Adipose tissue (tissue), 3 donors: Measurements from ENCODE around the gene UPK3BL2. TPM values are rescaled to one million over a fixed set of nuclear protein-coding genes. Genes with fewer than 3 reads are reported as not detected.
"Not testable (repeated sequence)": the region's sequence is repeated elsewhere in the genome, so short reads cannot be mapped to it uniquely, and the experiment has no call there.

Source experiments
- H3K27ac ChIP-seq: one replicate; pipeline ENCODE4 v1.5.1; 2013; ENCODE audit warnings: low read depth, low read length
- WGBS, 3 donors: extraction: QIAGEN DNeasy Blood & Tissue Kit; methylation state at CpG; one replicate each; pipeline ENCODE4 v1.1.7; 2013; 5-methylcytosine and 5-hydroxymethylcytosine counted together
- polyA plus RNA-seq, 3 donors: library from polyadenylated mRNA; stranded (reverse); fragments of 200-250 nt; gene quantifications; one replicate each; pipeline ENCODE4 v1.2.3, GENCODE V29; 2013
- donor health status: healthy with polysubstance abuse.
- donor health status: Bipolar disorder and iron deficiency.
- donor health status: healthy.

Gene UPK3BL2
- polyA plus RNA-seq = 1 to 10 TPM; 3.6 to 9.8 (median 6.8) TPM

DNA sequence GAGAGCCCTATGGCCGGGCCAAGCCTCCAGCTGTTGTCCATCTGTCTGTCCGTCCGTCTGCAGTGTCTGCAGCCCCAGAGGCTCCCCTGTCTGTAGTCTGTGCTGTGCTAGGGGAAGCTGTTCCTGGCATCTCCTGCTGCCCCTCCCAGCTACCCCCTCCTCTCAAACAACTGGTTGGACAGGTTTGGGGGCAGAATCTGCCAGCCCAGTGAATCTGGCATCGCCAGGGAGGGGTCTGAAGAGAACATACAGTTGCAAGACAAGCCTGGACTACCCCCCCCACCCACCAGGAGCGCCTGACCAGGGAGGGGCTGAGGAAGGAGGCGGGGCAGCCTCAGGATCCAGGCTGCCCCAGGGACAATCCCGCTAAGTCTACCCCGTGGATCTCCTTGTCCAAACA, at the start of gene UPK3BL2:
TSS of gene UPK3BL2 (minus strand) at position 101 of the 400 bp plus-strand sequence. CDS start at position 41, 60 bp downstream.
- no CpG with 5 or more reads among the region's 8 CpGs for WGBS, 3 donors
- H3K27ac ChIP-seq = not testable (repeated sequence)

DNA sequence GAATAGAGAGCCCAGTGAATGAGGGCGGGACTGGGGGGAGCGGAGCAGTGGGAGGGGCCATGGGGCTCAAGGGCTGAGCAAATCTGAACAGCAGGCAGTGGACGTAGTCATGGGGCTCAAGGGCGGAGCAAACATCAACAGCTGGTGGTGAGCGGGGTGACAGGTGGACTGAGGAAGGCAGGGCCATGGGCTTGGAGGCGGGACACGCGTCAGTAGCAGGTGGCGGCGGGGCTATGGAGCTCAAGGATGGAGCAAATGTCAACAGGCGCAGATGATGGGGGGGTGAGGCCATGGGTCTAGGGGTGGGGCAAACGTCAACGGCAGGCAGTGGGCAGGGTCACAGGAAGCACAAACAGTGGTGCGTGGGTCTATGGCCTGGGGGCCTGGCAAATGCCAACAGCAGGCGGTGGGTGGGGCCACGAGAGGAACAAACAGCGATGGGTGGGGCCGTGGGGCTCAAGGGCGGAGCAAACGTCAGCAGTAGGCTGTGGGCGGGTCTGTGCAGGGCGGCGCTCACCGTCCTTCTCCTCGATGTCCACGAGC, 49.1 kb upstream of the UPK3BL2 start:
- H3K27ac ChIP-seq = not testable (repeated sequence)
- WGBS, 3 donors = 3 to 34% (median 28%) methylated on average over 6 of the region's 26 CpGs

- H3K27ac ChIP-seq = not testable (repeated sequence)
- no CpG with 5 or more reads among the region's 9 CpGs for WGBS, 3 donors
Observed at GRCh38 chr7:102589857-102590256, 46.4 kb upstream of the UPK3BL2 start.

- no CpG with 5 or more reads among the region's 5 CpGs for WGBS, 3 donors
Observed at GRCh38 chr7:102583495-102583894, 40.0 kb upstream of the UPK3BL2 start.

GRCh38 chr7:102581722-102582121, 38.2 kb upstream of the UPK3BL2 start:
- no CpG with 5 or more reads among the region's 5 CpGs for WGBS, 3 donors
- H3K27ac ChIP-seq = not testable (repeated sequence)

More at GRCh38 chr7:102583495-102583894, 40.0 kb upstream of the UPK3BL2 start:
- H3K27ac ChIP-seq = not testable (repeated sequence)

- not testable (repeated sequence) for H3K27ac ChIP-seq
- WGBS, 3 donors = 82 to 89% (median 88%) methylated on average over 5 of the region's 5 CpGs
Observed at GRCh38 chr7:102578486-102578885, 35.0 kb upstream of the UPK3BL2 start.

- 75 to 89% (median 85%) methylated on average over 6 of the region's 7 CpGs for WGBS, 3 donors
- H3K27ac ChIP-seq = not testable (repeated sequence)
Observed at GRCh38 chr7:102577315-102578240, 34.1 kb upstream of the UPK3BL2 start.

DNA sequence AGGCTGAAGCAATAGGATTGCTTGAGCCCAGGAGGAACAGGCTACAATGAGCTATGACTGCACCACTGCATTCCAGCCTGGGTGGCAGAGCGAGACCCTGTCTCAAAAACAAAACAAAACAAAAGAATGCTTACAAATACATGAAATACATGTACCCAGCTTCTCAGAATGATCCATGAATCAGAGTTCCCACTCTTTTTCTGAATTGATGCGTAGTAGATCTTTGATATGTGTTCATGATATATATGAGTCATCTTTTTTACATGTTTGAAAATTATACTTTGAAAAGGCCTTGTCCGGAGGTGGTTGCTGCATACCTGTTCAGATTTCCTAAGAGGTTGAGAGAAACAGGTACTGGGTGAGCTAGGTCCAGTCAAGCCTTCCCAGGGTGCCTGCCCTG, 32.9 kb upstream of the UPK3BL2 start:
- no CpG with 5 or more reads among the region's 3 CpGs for WGBS, 3 donors

DNA sequence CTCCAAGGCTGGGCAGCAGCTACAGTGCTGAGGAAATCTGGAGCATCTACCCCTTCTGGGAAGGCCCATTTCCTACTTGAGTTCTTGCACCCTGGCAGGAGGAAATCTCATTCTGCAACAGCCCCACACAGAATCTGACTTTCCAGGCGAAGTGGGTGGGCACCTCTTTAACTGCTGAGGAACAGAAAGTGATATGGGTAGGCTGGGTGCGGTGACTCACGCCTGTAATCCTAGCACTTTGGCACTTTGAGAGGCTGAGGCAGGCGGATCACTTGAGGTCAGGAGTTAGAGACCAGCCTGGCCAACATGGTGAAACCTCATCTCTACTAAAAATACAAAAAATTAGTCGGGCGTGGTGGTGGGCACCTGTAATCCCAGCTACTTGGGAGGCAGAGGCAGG, 31.1 kb upstream of the UPK3BL2 start:
- no CpG with 5 or more reads among the region's 6 CpGs for WGBS, 3 donors
- H3K27ac ChIP-seq = not testable (repeated sequence)

More for the DNA sequence above, 32.9 kb upstream of the UPK3BL2 start:
- H3K27ac ChIP-seq = not testable (repeated sequence)

GRCh38 chr7:102572261-102573239, 29.1 kb upstream of the UPK3BL2 start, which contains the start of gene POLR2J3:
TSS of gene POLR2J3 (minus strand) at chr7:102572583. CDS start at chr7:102572521, 62 bp downstream.
- H3K27ac ChIP-seq = not testable (repeated sequence)
- WGBS, 3 donors = 0% methylated on average over 48 to 54 of the region's 64 CpGs

DNA sequence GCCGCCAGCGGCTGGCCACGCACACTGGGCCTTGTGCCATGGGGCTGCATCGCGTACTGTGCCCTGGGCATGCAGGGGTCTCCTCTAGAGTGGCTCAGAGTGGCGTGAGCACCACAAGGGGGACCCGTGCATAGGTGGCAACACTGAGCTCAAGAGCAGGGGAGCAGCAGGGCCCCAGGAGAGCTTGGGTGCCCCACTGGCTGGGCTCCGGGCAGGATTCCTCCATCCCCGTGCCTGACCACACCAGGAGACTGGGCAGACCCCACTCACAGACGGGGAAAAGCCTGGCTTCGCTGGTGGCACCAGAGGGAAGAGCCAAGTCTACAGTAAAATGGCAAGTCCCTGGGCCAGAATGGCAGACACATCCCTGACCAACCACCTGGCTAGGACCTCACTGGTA, 25.1 kb upstream of the UPK3BL2 start:
- H3K27ac ChIP-seq = not testable (repeated sequence)
- WGBS, 3 donors = 89 to 97% (median 94%) methylated on average over 3 to 4 of the region's 11 CpGs

GRCh38 chr7:102550808-102551422, 7.4 kb upstream of the UPK3BL2 start, which contains the start of gene SPDYE2:
TSS of gene SPDYE2 (plus strand) at chr7:102551226. CDS start at chr7:102553256, 2,030 bp downstream.
- no CpG with 5 or more reads among the region's 6 CpGs for WGBS, 3 donors
- H3K27ac ChIP-seq = not testable (repeated sequence)

DNA sequence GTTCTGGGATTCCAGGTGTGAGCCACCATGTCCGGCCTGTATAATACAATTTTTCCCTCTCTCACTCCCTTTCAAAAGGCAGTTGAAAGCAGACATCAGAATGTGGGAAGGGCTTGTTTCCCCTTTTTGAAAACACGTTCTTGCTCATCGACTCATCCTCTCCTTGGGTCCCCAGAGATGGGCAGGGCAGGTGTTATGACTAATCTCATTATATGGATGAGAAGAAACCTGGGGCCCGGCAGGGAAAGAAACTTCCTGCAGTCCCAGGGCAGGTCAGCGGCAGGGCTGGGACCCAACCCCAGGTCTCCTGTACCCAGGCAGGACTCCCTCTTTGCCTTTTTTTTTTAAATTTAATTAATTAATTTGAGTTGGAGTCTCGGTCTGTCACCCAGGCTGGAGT, 2.9 kb upstream of the UPK3BL2 start:
- not testable (repeated sequence) for H3K27ac ChIP-seq
- 73 to 100% (median 86%) methylated on average over 1 to 2 of the region's 6 CpGs for WGBS, 3 donors

DNA sequence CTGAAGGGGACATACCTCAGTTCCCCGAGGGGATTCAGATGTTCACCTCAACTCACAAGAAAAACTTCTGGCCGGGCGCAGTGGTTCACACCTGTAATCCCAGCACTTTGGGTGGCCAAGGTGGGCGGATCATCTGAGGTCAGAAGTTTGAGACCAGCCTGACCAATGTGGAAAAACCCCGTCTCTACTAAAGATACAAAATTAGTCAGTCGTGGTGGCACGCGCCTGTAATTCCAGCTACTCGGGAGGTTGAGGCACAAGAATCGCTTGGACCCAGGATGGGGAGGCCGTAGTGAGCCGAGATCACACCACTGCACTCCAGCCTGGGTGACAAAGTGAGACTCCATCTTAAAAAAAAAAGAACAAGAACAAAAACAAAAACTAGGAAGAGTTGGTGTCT, 1.8 kb upstream of the UPK3BL2 start:
- 92 to 98% (median 97%) methylated on average over 6 to 8 of the region's 12 CpGs for WGBS, 3 donors
- not testable (repeated sequence) for H3K27ac ChIP-seq

- WGBS, 3 donors = no CpG with 5 or more reads among the region's 1 CpG
- H3K27ac ChIP-seq = not testable (repeated sequence)
Observed at GRCh38 chr7:102544372-102544771, 876 bp upstream of the UPK3BL2 start.

- H3K27ac ChIP-seq = not testable (repeated sequence)
- WGBS, 3 donors = 93 to 98% (median 95%) methylated on average over 7 of the region's 11 CpGs
Observed at GRCh38 chr7:102542771-102543170, 725 bp downstream of the UPK3BL2 start.

- not testable (repeated sequence) for H3K27ac ChIP-seq
- WGBS, 3 donors = 97 to 98% (median 97%) methylated on average over 3 to 4 of the region's 8 CpGs
Observed at GRCh38 chr7:102542083-102542482, 1.4 kb downstream of the UPK3BL2 start.

DNA sequence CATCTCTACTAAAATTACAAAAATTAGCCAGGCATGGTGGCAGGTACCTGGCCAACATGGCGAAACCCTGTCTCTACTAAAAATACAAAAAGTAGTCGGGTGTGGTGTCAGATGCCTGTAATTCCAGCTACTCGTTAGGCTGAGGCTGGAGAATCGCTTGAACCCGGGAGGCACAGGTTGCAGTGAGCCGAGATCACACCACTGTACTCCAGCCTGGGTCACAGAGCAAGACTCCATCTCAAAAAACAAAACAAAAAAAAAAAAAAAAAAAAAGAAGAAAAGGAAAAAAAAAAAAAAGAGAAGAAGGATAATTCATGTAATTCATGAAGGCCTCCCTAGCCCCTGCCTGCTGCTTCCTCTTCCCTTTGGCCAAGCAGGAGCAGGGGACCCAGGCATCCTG, 2.9 kb downstream of the UPK3BL2 start:
- not testable (repeated sequence) for H3K27ac ChIP-seq
- WGBS, 3 donors = 95 to 97% (median 95%) methylated on average over 4 of the region's 6 CpGs
